Measurements from ENCODE around the gene NUDT21.

GRCh38 chr16:56417138-56417537 lies 34.0 kb downstream of the NUDT21 start:
- TF ChIP-seq, protein P1, sequence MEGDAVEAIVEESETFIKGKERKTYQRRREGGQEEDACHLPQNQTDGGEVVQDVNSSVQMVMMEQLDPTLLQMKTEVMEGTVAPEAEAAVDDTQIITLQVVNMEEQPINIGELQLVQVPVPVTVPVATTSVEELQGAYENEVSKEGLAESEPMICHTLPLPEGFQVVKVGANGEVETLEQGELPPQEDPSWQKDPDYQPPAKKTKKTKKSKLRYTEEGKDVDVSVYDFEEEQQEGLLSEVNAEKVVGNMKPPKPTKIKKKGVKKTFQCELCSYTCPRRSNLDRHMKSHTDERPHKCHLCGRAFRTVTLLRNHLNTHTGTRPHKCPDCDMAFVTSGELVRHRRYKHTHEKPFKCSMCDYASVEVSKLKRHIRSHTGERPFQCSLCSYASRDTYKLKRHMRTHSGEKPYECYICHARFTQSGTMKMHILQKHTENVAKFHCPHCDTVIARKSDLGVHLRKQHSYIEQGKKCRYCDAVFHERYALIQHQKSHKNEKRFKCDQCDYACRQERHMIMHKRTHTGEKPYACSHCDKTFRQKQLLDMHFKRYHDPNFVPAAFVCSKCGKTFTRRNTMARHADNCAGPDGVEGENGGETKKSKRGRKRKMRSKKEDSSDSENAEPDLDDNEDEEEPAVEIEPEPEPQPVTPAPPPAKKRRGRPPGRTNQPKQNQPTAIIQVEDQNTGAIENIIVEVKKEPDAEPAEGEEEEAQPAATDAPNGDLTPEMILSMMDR (IDR thresholded peaks at IDR 0.05; ENCODE audit: low read depth, low read length, poor library complexity, severe bottlenecking): no peak
- no peak for TF ChIP-seq EZH2phosphoT487 (IDR thresholded peaks at IDR 0.05; ENCODE audit: borderline replicate concordance, low read length)

All from DOHH2 (cell line).